ENCODE data around the gene RNASE12. TPM values are rescaled to one million over a fixed set of nuclear protein-coding genes. Genes with fewer than 3 reads are reported as not detected.

The RNASE12 gene
- total and polyA plus RNA-seq, 2 experiments from 2014 or later: not detected

GRCh38 chr14:20609215-20610001 is 18.2 kb upstream of the RNASE12 start:
- Histone ChIP-seq H3K79me2 (no peaks in the 10 kb centered on the region), H3K4me2 (peak overlapping the region; percentile 78), H3K27me3 (no peaks in the 10 kb centered on the region), H3K9me3 (ENCODE audit: low read depth) (no peaks in the 10 kb centered on the region), H4K20me1 (ENCODE audit: insufficient read depth, poor library complexity, severe bottlenecking) (no peaks in the 10 kb centered on the region), H3K9me2 (replicated peaks; ENCODE audit: insufficient read depth) (no peaks in the 10 kb centered on the region), H3K4me3 (peak overlapping the region; percentile 73), H2AFZ (peak overlapping the region; percentile 77), H3K27ac (peak overlapping the region; percentile 70), H3K36me3 (replicated peaks; ENCODE audit: insufficient read depth, low read depth) (no peaks in the 10 kb centered on the region), H3K4me1 (ENCODE audit: insufficient read depth) (peaks cover 3% of the 10 kb centered on the region)
- peak; percentile 94 for DNase-seq (ENCODE audit: low spot score)
- WGBS (ENCODE audit: low lambda C conversion rate, missing lambda C conversion rate): under 1% methylated on average over 34 of the region's 44 CpGs
- TF ChIP-seq CTCF (IDR thresholded peaks at IDR 0.05; ENCODE audit: poor library complexity) (peak; percentile 99), EZH2phosphoT487 (IDR thresholded peaks at IDR 0.05; ENCODE audit: low read depth, severe bottlenecking, unreplicated experiment) (no peak), EZH2 (IDR thresholded peaks at IDR 0.05; ENCODE audit: borderline replicate concordance) (no peak)

- no peaks in the 10 kb centered on the region for H3K9me3 ChIP-seq (ENCODE audit: low read depth)
- H3K4me3 ChIP-seq: no peak overlapping the region
- WGBS (ENCODE audit: low lambda C conversion rate, missing lambda C conversion rate): 74% methylated on average over 7 of the region's 7 CpGs
Measured at GRCh38 chr14:20608383-20609110, 17.4 kb upstream of the RNASE12 start.

GRCh38 chr14:20607617-20608016 is 16.4 kb upstream of the RNASE12 start:
- Histone ChIP-seq H2AFZ (no peak overlapping the region), H3K27ac (no peak overlapping the region), H3K36me3 (replicated peaks; ENCODE audit: insufficient read depth, low read depth) (no peaks in the 10 kb centered on the region), H3K4me3 (no peak overlapping the region), H3K9me2 (replicated peaks; ENCODE audit: insufficient read depth) (no peaks in the 10 kb centered on the region), H3K79me2 (no peaks in the 10 kb centered on the region), H3K27me3 (no peaks in the 10 kb centered on the region), H3K4me2 (no peak overlapping the region), H3K9me3 (ENCODE audit: low read depth) (no peaks in the 10 kb centered on the region), H3K4me1 (ENCODE audit: insufficient read depth) (no peaks in the 10 kb centered on the region), H4K20me1 (ENCODE audit: insufficient read depth, poor library complexity, severe bottlenecking) (no peaks in the 10 kb centered on the region)
- 75% methylated on average over 5 of the region's 5 CpGs for WGBS (ENCODE audit: low lambda C conversion rate, missing lambda C conversion rate)
- no peak for DNase-seq (ENCODE audit: low spot score)
- TF ChIP-seq EZH2 (IDR thresholded peaks at IDR 0.05; ENCODE audit: borderline replicate concordance): no peak
- no peak for TF ChIP-seq CTCF (IDR thresholded peaks at IDR 0.05; ENCODE audit: poor library complexity)
- no peak for TF ChIP-seq EZH2phosphoT487 (IDR thresholded peaks at IDR 0.05; ENCODE audit: low read depth, severe bottlenecking, unreplicated experiment)

More at GRCh38 chr14:20608383-20609110, 17.4 kb upstream of the RNASE12 start:
- no peak overlapping the region for H2AFZ ChIP-seq
- DNase-seq (ENCODE audit: low spot score): no peak
- TF ChIP-seq CTCF (IDR thresholded peaks at IDR 0.05; ENCODE audit: poor library complexity): no peak
- TF ChIP-seq EZH2 (IDR thresholded peaks at IDR 0.05; ENCODE audit: borderline replicate concordance): no peak
- H3K27ac ChIP-seq: no peak overlapping the region
- no peaks in the 10 kb centered on the region for H4K20me1 ChIP-seq (ENCODE audit: insufficient read depth, poor library complexity, severe bottlenecking)
- H3K4me2 ChIP-seq: peak overlapping the region; percentile 50
- no peaks in the 10 kb centered on the region for H3K79me2 ChIP-seq
- no peaks in the 10 kb centered on the region for H3K9me2 ChIP-seq (replicated peaks; ENCODE audit: insufficient read depth)
- H3K27me3 ChIP-seq: no peaks in the 10 kb centered on the region
- H3K4me1 ChIP-seq (ENCODE audit: insufficient read depth): peaks cover 3% of the 10 kb centered on the region
- H3K36me3 ChIP-seq (replicated peaks; ENCODE audit: insufficient read depth, low read depth): no peaks in the 10 kb centered on the region

Measured in hepatocyte (in vitro differentiated cells).